Posterior vena cava (tissue), 2 donors: Measurements from ENCODE around the gene TMEM119. TPM values are rescaled to one million over a fixed set of nuclear protein-coding genes. Genes with fewer than 3 reads are reported as not detected.
"Not testable (repeated sequence)": the region's sequence is repeated elsewhere in the genome, so short reads cannot be mapped to it uniquely, and the experiment has no call there.

Source experiments
- DNase-seq: peaks from one replicate; pipeline ENCODE4 v3.0.0-alpha.2; 2020; ENCODE audit warnings: low spot score
- intact Hi-C, 2 donors: fragments of 100-400 bp; cut with DNase I; formaldehyde crosslinking; loops; one replicate each; pipeline versions ENCODE4 v1.14.1 to v1.14.2; 2022 to 2023
- total RNA-seq, 2 donors: library from RNA; stranded (reverse); fragmentation: NEBNext Ultra II Directional; extraction: Animal tissue kit (Norgen Biotek cat#: 25700); gene quantifications; one replicate each; pipeline ENCODE4 v1.2.1, GENCODE V29; 2021
- donor health status: DM: yes; HTN: yes; CAD: no.
- donor health status: DM: yes; HTN: yes; CAD: no.

Gene TMEM119
- total RNA-seq, 2 donors from 2014 or later = 12.7 to 72.5 TPM

DNA sequence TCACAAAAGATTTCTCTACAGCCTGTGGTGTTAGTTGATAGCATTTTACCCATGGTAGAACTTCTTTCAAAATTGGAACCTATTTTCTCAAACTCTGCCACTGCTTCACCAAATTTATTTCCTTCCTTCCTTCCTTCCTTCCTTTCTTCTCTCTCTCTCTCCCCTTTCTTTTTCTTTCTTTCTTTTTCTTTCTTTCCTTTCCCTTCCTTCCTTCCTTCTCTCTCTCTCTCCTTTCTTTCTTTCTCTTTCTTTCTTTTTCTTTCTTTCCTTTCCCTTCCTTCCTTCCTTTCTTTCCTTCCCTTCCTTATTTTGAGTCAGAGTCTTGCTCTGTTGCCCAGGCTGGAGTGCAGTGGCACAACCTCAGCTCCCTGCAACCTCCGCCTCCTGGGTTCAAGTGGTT, 23.6 kb downstream of the TMEM119 start:
- DNase-seq = not testable (repeated sequence)
- intact Hi-C loops = loop anchor here (5.0 kb wide), 1 partner anchor 43 kb away; no protein-coding TSS in a partner anchor

DNA sequence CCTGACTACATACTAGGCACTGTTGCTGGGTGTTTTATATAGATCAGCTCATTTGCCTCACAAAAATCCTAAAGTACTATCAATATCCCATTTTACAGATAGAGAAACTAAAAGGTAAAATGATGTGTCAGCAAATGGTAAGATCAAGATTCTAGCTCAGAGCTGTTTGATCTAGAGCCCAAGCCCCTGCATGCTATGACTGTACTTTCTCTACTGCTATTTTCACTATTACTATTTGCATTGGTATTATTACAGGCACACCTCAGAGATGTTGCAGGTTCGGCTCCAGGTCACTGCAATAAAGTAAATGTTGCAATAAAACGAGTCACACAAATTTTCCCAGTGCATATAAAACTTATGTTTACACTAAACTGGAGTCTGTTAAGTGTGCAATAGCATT, 24.6 kb downstream of the TMEM119 start:
- no peak for DNase-seq
- intact Hi-C loops = loop anchor here (5.0 kb wide), 1 partner anchor 44 kb away; no protein-coding TSS in a partner anchor

DNA sequence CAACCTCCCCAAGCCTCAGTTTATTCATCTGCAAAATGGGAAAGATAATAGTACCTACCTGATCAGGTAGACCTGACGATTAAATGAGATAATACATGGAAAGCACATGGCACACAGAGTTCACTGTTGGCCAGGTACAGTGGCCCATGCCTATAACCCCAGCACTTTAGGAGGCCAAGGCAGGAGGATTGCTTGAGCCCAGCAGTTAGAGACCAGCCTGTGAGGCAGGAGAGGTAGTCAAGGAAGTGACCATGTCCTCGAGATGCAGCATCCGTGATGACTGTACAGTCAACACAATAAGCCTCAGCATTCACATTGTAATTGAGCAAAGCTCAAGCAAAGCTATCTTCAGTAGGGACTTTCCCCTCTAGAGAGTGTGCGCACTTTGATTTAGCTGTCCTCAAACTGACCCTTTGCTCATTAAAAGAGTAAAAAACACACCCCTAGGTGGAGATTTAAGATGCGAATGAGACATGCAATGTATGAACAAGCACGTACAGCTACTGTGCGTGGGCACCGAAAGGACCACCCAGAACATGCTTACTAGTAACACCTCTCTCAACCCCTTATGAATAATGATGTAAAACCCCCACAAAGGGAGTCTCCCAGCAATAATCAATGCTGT, 25.6 kb downstream of the TMEM119 start:
- DNase-seq = peak; percentile 44
- intact Hi-C loops = loop anchor here (5.0 kb wide), 1 partner anchor 45 kb away; no protein-coding TSS in a partner anchor

DNA sequence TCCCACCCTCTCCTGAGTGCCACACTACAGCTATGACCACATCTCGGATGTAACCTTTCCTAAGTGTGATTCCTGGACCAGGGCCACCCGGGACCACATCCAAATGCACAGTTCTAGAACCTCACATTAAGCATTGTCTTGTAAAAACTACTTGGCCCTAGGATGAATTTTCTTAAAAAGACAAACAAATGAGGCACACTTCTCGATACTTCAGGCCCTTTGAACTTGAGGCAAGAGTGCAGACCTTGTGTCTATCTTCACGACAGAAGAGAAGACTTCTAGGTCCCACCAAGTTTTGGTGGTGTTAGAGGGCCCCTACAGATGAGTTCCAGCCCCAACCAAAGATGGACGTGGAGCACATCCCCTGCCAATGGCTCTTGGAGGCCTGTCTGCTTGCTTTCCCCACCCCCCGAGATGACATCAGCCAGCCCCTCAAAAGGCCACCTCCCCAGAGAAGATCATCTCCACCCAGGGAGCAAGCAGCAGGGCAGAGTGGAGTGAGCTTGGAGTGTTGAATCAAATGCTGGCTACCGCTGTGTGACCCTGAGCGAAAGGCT, 26.2 kb downstream of the TMEM119 start:
- peak; percentile 69 for DNase-seq
- intact Hi-C loops = loop anchor here (5.0 kb wide), 1 partner anchor 46 kb away; no protein-coding TSS in a partner anchor

DNA sequence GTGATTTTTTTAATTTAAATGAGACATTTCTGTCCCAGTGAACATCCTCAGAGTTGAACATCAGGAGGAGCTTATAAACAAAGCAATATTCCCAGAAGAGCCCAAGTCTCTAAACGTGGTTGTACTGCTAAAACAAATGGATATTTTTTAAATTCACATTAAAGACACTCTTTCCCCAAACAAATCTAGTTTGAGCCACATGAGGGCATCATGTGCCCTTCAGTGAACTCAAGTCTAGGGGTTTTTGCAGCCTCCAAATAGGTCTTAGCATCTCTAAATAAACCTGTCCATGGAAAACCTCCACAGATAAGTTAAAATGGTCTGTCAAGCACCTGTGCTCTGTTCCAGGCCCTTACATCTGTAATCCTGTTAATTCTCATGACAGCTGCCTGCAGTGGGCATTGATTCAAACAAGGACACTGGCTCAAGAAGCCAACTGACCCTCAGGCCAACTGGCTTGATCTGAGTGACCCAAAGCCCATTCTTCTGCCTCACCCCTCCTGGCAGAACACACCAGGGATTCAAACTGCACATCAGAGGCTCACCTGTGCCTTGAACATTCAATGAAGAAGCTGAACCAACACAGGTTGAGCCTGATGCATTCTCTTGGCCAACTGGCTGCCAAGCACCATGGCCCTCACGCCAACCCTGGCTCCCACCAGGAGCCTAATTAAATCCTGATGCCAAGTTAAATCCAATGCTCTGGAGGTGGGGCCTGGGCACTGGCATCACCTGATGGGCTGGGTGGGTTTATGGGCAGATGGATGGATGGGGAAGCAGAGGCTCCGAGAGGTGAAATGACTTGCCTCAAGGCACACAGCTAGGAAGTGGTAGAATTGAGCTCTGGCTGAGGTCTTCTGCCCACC, 26.9 kb downstream of the TMEM119 start:
- intact Hi-C loops = loop anchor here (5.0 kb wide), 1 partner anchor 46 kb away; no protein-coding TSS in a partner anchor
- DNase-seq = peak; percentile 45

DNA sequence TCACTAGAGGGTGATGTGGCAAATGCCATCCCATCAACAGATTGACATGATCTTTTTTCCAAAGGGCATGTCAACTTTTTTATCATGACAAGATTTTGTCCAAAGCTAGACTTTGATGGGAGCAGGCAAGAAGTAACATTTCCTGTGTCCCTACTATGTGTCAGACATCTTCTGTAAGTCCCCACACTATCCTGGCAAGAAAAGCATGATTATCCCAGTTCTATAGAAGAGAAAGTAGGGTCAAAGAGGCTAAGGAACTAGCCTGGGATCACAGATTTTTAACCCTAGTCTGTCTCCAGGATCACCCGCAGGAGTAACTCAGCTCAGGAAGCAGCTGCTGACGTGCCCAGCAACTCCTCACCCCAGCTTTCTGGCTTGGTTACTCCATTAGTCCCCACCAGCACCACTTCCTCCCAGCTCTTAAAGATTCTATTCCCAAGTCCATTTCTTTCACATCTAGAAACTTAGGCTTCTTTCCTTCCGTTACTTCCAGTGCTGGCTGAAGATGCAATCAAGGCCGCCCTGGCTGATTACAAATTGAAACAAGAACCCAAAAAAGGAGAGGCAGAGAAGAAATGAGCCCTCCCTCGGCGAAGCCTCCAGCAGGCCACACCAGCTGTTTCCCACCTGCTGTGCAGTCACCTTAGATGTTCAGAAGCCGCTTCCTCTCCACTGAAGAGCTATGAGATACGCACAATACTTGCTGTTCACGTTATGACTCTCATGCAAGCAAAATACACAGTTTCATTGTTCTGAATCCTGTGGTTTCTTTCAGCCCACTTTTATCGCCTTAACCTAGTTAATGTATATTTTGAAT, 29.3 kb downstream of the TMEM119 start:
- peak; percentile 38 for DNase-seq
- intact Hi-C loops = loop anchor here (10.0 kb wide), 2 partner anchors 166 to 526 kb away; partner anchors contain the start of genes ALKBH2 (in 2 of the 2), UNG (in 2 of the 2) and CORO1C (in 1 of the 2)

DNA sequence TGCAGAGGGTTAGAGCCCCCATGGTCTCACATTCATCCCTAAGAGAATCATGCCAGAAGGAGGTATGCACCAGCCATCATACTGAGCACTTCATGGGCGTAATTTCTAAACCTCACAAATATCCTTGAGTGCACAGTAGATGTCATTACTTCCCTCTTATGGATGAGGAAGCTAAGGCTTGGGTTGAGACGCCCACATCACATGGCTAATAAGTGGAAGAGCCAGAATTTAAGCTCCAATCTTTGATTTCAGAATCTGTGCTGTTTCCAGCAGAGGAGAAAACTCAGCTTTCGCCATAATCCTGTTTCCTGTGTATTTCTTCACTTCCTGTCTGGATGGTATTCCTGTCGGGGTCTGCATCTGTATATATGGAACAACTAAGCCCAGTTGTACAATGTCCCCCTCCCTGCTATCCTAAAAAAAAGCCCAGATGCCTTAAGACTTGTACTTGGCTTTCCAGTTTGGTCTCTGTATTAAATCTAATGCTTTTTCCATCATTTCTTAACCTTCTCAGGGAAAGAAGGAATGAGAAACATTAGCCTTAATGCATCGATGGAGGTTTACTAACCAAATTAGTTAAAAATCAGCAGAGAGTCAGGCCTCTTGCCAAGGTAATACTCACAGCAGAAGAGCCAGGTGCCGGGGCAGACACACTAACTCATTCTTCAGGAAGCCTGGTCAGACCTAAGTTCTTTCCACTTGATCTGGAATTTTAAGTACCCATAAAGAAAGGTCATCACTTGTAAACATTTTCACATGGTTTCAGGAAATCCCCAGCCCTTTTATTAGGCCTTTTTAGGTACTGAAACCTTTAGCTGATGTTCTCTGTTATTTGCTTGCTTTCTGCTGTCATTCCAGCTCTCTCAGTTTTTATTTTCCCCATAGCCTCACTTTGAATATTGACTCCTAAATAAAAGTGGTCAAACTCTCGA, 30.2 kb downstream of the TMEM119 start:
- intact Hi-C loops = loop anchor here (10.0 kb wide), 2 partner anchors 167 to 527 kb away; partner anchors contain the start of genes ALKBH2 (in 2 of the 2), UNG (in 2 of the 2) and CORO1C (in 1 of the 2)

DNA sequence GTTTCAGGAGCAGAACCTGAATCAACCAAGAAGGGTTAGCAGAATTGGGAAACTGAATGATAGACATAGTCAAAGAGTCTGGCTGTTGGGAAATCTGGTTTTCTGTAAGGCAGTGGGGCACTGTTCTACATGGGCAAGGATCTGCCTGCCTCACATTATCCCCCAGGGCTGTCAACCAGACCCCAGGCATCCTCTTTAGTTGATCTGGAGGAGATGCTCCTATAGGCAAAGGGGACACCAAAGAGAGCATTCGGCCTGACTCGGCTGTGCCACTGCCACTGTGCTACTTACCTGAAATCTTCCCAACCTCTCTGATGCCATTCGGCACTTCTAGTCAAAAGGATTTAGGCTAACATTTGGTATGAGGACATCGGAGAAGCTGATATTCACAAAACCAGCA, 31.4 kb downstream of the TMEM119 start:
- peak; percentile 57 for DNase-seq
- intact Hi-C loops = loop anchor here (10.0 kb wide), 2 partner anchors 168 to 528 kb away; partner anchors contain the start of genes ALKBH2 (in 2 of the 2), UNG (in 2 of the 2) and CORO1C (in 1 of the 2)

More for the DNA sequence above, 30.2 kb downstream of the TMEM119 start:
- peak; percentile 75 for DNase-seq

DNA sequence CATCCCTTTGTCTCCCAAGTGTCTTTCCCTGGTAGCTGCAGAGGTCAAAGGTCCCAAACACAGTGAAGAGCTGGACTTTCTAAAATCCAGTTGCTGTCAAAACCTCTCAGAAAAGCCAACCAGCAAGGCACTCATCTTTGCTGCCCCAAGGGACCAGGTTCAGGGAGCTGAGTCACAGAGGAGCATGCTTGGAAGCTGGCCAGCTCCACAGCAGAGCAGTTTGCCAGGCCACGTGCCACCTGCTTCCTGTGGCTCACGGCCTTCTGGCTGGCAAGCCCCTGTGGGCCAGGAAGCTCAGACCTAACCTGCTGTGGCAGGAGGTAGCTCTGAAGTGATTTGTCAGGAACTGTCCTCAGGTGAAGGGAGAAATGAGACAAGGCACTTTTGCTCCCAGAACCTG, 31.9 kb downstream of the TMEM119 start:
- intact Hi-C loops = loop anchor here (10.0 kb wide), 2 partner anchors 169 to 529 kb away; partner anchors contain the start of genes ALKBH2 (in 2 of the 2), UNG (in 2 of the 2) and CORO1C (in 1 of the 2)
- DNase-seq = peak; percentile 83

DNA sequence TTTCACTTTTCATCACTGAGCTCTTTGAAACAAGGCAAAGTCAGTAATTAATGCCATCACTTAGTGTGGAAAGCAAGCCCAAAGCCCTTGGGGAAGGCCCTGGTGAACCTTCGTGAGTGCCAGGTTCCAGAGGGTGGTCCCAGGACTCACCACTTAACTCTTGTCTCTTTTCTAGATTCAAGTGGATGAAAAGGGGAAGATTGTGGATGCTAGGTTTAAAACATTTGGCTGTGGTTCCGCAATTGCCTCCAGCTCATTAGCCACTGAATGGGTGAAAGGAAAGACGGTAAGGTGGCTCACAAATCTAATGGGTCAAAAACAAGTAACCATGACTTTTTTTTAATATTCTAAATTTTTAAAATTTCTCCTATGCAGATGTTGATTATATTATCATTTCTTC, 32.7 kb downstream of the TMEM119 start:
- intact Hi-C loops = loop anchor here (10.0 kb wide), 2 partner anchors 170 to 530 kb away; partner anchors contain the start of genes ALKBH2 (in 2 of the 2), UNG (in 2 of the 2) and CORO1C (in 1 of the 2)
- DNase-seq = no peak

DNA sequence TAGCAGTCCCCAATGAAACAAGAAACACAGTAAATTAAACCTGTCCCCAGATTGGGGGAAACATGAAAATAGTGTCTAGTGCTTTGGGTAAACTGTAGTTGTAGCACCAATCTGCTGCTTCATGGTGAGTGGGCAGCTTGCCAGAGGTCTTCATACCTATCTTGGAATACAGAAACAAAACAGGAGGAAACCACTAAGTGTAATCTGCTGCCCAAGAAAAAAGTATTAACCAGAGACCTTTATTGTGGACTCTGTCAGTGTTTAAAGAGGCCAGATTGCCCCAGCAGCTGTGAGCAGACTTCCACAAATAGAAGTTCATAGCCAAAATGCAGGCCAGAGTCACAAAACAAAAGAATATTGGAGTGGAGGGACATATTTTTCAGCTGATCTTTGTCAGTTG, 33.2 kb downstream of the TMEM119 start:
- peak; percentile 53 for DNase-seq
- intact Hi-C loops = loop anchor here (5.0 to 10.0 kb wide), 3 partner anchors 170 to 530 kb away; partner anchors contain the start of genes ALKBH2 (in 2 of the 2), UNG (in 2 of the 2) and CORO1C (in 1 of the 2)

DNA sequence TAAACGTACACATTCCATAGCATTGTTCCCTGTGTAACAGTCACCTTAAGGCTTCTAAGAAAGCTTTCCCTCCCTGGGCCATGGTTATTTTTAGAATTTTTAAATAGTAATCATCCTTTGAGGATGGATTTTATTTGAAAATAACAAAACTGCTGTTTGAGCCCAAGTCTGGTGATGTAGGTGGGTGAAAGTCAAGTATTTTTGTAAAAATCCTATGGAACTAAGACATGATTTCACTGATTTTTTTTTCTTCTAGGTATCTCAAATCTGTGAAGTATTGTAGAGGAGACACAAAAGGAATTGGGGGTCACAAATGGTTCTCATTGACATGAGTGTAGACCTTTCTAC, 34.1 kb downstream of the TMEM119 start:
- no peak for DNase-seq
- intact Hi-C loops = loop anchor here (5.0 to 10.0 kb wide), 3 partner anchors 171 to 531 kb away; partner anchors contain the start of genes ALKBH2 (in 2 of the 2), UNG (in 2 of the 2) and CORO1C (in 1 of the 2)

DNA sequence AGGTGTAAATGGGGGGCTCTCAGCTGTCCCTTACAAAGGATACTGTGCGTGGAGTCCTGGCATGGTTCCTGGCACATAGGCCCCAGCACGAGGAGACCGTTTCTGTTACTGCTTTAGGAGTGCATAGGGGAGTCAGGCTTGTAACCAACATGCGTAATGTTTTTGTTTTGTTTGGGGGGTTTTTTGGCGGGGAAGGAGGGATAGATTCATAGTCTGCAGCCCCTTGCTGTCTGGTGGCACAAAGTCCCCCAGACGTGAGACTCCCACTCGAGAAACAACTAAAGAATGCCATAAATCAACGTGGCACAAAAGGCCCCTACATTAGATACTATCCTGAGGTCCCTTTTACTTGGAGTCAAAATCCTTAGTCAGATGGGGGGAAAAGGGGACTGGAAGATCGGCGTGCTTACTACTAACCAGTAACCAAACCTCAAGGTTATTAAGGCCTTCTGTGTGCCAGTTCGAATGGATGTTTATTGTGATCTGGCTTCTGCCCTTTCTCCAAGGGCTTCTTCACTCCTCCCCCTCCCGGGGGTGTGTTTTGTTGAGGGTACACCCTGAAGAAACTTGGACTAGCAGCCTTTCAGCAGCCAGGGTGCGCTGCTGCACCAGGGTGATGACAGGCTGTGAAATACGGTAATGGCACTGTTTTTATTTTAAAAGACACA, 34.6 kb downstream of the TMEM119 start:
- peak; percentile 93 for DNase-seq
- intact Hi-C loops = loop anchor here (5.0 to 10.0 kb wide), 3 partner anchors 172 to 532 kb away; partner anchors contain the start of genes ALKBH2 (in 2 of the 2), UNG (in 2 of the 2) and CORO1C (in 1 of the 2)

DNA sequence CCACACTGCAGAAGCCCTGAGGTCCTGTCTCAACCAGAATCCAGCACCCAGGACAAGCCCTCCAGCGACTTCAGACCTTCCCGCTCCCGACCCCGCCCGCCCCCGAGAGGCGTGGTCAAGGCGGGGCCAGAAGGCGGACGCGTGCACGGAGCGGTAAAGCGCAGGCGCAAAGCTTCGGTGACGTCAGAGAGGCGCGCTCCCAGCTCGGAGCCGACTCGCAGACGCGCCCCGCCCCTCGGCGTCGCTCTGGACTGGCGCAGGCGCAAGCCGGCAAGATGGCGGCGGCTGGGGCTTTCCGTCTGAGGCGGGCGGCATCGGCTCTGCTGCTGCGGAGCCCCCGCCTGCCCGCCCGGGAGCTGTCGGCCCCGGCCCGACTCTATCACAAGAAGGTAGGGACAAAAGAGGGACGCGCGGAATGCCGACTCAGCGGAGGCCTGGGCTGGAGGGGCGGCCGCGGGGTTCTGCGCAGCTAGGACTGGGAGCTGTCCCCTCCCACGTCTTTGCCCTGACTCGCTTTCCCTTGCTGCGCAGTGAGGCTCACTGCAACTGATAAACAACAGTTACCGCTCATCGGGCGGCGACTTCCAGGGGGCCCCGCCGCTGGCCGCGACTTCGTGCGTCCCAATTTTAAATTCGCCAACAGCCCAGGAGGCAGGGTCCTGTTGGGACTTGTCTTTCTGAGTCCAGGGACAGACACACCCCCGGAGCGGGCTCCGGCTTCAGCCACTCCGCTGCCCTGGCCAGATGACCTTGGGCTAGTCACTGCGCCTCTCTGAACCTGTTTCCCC, 35.3 kb downstream of the TMEM119 start, which contains the start of gene ISCU:
TSS of gene ISCU (plus strand) at position 249 of the 788 bp plus-strand sequence. CDS start at position 276, 27 bp downstream.
- DNase-seq = peak; percentile 100
- intact Hi-C loops = loop anchor here (5.0 to 10.0 kb wide), 3 partner anchors 172 to 532 kb away; partner anchors contain the start of genes ALKBH2 (in 2 of the 2), UNG (in 2 of the 2) and CORO1C (in 1 of the 2)

DNA sequence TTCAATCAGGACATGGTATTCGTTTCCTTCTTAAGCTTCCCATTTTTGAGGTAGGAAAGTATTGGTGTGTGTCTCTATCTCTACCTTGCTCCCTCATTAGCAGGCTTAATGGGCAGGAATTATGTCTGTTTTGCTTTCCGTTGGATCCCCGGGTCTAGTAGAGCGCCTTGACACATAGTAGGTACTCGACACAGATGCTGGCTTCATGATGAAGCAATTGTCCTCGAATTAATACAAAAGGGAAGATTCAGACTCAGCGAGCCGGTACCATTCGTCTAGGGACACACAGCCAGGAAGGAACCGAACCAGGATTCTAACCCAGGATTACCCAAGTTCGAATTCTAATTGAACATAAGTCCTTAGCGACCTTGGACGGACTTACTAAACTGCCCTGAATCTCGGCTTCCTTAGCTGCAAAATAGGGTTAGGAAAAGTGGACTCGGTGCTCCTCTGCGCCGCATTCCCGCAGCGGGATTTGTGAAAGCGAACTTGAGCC, 36.0 kb downstream of the TMEM119 start:
- no peak for DNase-seq
- intact Hi-C loops = loop anchor here (5.0 to 10.0 kb wide), 3 partner anchors 173 to 533 kb away; partner anchors contain the start of genes ALKBH2 (in 2 of the 2), UNG (in 2 of the 2) and CORO1C (in 1 of the 2)
